Adrenal gland (tissue), 12 donors: ENCODE data around the gene DDX41. TPM values are rescaled to one million over a fixed set of nuclear protein-coding genes. Genes with fewer than 3 reads are reported as not detected.
A peak's percentile ranks its signal among the peaks of the same experiment; 100 is the strongest.

ENCODE experiments used
- DNase-seq, 7 donors: peaks; one replicate each; pipeline ENCODE4 v3.0.0-alpha.2; 2019 to 2020
- H3K27ac ChIP-seq, 5 donors: fragments of 200-600 bp; sonication (generic) in 4 of 5; 1 replicate in 3 of 5; 2 replicates in 2 of 5; pipeline versions ENCODE4 v1.5.1 to v1.8.0; 2016 to 2020; ENCODE audit warnings: mild to moderate bottlenecking in 1 of 5
- H3K27me3 ChIP-seq: fragments of 200-600 bp; 2 replicates; pipeline ENCODE4 v1.8.0; 2021
- H3K36me3 ChIP-seq, 2 donors: fragments of 200-600 bp; replicated peaks in 1 of 2; 1 replicate in 1 of 2; 2 replicates in 1 of 2; pipeline versions ENCODE4 v1.5.1 to v1.8.0; 2018 to 2022
- H3K4me1 ChIP-seq, 2 donors: fragments of 200-600 bp; replicated peaks in 1 of 2; 1 replicate in 1 of 2; 2 replicates in 1 of 2; pipeline versions ENCODE4 v1.5.1 to v1.8.0; 2018 to 2021
- H3K4me3 ChIP-seq, 4 donors: fragments of 200-600 bp; sonication (generic) in 3 of 4; one replicate each; pipeline ENCODE4 v1.5.1; 2016 to 2018
- H3K9me3 ChIP-seq, 3 donors: fragments of 200-600 bp; sonication (generic) in 1 of 3; replicated peaks in 1 of 3; 1 replicate in 2 of 3; 2 replicates in 1 of 3; pipeline versions ENCODE4 v1.5.1 to v1.8.0; 2016 to 2021
- POLR2A ChIP-seq, 2 donors: fragments of 450-650 bp; IDR thresholded peaks; one replicate each; pipeline ENCODE4 v1.6.1; 2017; ENCODE audit warnings: antibody characterized with exemption in 2 of 2, mild to moderate bottlenecking in 2 of 2, moderate library complexity in 1 of 2
- WGBS, 4 donors: extraction: QIAGEN DNeasy Blood & Tissue Kit in 2 of 4; methylation state at CpG; one replicate each; pipeline versions ENCODE4 v1.1.5 to v1.1.7; 2013 to 2017; 5-methylcytosine and 5-hydroxymethylcytosine counted together
- intact Hi-C, 2 donors: fragments of 100-400 bp; cut with DNase I; formaldehyde crosslinking; loops; one replicate each; pipeline versions ENCODE4 v1.14.1 to v1.15.0; 2022 to 2023
- polyA plus RNA-seq, 3 donors: library from polyadenylated mRNA; stranded (reverse); fragments of 200-250 nt in 2 of 3; fragments of 350-450 nt in 1 of 3; fragmentation: Illumina TruSeq in 1 of 3; extraction: RNeasy Lipid Tissue Mini Kit (QIAGEN cat#74804) in 1 of 3; gene quantifications; one replicate each; pipeline ENCODE4 v1.2.3, GENCODE V29; 2013 to 2014
- total RNA-seq, 9 donors: library from RNA; depleted of rRNA in 4 of 9; stranded (reverse); fragments of >200 nt in 4 of 9; fragments of 120-200 nt in 1 of 9; fragmentation: NEBNext Ultra II Directional in 1 of 9; extraction: Animal tissue kit (Norgen Biotek cat#: 25700) in 1 of 9; gene quantifications; one replicate each; pipeline versions ENCODE4 v1.1.0 to v1.2.4, GENCODE V29; 2013 to 2023
- TF ChIP-seq, protein P1 (sequence below), 6 experiments: fragments of 450-650 bp in 4 of 6; fragments of 200-600 bp in 2 of 6; sonication (generic) in 1 of 6; IDR thresholded peaks; 1 replicate in 5 of 6; 2 replicates in 1 of 6; pipeline versions ENCODE4 v1.5.1 to v1.8.0; 2016 to 2021; ENCODE audit warnings: antibody characterized with exemption in 6 of 6, mild to moderate bottlenecking in 2 of 6, moderate library complexity in 1 of 6
- donor health status: healthy with polysubstance abuse.
- donor health status: Bipolar disorder and iron deficiency.
- donor health status: DM: yes; HTN: yes; CAD: no.
- donor health status: DM: no; HTN: no; CAD: no.
- donor health status: DM: no; HTN: no; CAD: no.
- donor health status: DM: yes; HTN: yes; CAD: no.

Gene DDX41
- total and polyA plus RNA-seq, 12 donors, result 47.0 to 180 (median 116) TPM

DNA sequence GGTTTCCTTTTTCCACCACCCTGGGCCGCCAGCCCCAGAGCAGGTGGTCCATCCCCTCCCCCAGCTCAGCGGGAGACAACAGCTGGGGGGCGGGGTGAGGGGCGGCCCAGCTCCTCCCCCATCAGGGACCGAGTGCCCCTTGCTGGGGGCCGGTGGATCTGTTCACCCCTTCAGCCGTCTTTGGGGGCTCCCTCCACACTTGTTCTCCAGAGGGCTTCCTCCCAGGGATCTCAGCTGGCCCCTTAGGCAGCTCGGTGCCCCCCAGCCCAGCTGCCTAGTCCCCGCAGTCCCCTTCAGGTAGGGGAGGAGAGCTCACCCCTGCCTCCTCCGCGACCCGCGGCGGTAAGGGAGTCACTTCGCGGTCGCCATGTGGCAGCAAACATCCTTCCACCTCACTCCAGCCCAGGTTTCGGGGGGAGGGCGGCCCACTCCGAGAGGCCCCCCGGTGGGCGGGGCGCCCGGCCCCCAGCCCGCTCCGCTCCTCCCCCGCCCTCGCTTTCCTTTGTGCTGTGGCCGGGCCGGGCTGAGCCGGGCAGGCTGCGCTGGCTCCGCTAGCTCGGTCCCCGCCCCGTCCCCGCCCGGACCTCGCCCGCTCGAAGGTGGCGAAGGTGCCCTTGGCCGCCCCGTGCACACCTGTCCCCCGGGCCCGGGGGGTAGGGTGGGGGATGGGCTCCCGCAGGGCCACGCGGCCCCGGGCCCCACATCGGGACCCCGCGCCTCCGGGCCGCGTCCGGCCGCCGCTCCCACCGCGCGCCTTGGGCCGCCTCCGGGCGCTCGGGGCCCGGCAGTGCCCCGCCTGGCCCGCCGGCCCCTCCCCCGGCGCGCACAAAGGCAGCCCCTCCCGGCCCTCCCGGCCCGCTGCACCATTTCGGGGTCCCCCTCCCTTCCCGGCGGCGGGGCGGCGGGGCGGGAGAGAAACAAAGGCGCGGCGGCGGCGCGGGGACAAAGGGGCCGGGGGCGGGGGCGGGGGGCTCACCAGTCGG lies 44.0 kb downstream of the DDX41 start:
- TF ChIP-seq POLR2A (IDR thresholded peaks at IDR 0.05), result peak in 1 of 2 donors; percentile 13
- TF ChIP-seq, protein P1, sequence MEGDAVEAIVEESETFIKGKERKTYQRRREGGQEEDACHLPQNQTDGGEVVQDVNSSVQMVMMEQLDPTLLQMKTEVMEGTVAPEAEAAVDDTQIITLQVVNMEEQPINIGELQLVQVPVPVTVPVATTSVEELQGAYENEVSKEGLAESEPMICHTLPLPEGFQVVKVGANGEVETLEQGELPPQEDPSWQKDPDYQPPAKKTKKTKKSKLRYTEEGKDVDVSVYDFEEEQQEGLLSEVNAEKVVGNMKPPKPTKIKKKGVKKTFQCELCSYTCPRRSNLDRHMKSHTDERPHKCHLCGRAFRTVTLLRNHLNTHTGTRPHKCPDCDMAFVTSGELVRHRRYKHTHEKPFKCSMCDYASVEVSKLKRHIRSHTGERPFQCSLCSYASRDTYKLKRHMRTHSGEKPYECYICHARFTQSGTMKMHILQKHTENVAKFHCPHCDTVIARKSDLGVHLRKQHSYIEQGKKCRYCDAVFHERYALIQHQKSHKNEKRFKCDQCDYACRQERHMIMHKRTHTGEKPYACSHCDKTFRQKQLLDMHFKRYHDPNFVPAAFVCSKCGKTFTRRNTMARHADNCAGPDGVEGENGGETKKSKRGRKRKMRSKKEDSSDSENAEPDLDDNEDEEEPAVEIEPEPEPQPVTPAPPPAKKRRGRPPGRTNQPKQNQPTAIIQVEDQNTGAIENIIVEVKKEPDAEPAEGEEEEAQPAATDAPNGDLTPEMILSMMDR (IDR thresholded peaks at IDR 0.05), result no peak
- peak overlapping the region in 2 of 4 donors; percentile 43 to 80 for H3K4me3 ChIP-seq
- peaks cover 10% of the 10 kb centered on the region for H3K27me3 ChIP-seq
- intact Hi-C loops, result no loop called here
- H3K9me3 ChIP-seq, result no peaks in the 10 kb centered on the region
- no peaks in the 10 kb centered on the region for H3K36me3 ChIP-seq
- peaks cover 7 to 12% of the 10 kb centered on the region in 2 donors for H3K4me1 ChIP-seq
- WGBS, 4 donors, result 2 to 8% (median 5%) methylated on average over 4 to 86 of the region's 93 CpGs; no CpG with 5 or more reads in 1 of the 4 donors
- DNase-seq, result no peak
- H3K27ac ChIP-seq, result peak overlapping the region in 2 of 5 donors; percentile 44 to 75

DNA sequence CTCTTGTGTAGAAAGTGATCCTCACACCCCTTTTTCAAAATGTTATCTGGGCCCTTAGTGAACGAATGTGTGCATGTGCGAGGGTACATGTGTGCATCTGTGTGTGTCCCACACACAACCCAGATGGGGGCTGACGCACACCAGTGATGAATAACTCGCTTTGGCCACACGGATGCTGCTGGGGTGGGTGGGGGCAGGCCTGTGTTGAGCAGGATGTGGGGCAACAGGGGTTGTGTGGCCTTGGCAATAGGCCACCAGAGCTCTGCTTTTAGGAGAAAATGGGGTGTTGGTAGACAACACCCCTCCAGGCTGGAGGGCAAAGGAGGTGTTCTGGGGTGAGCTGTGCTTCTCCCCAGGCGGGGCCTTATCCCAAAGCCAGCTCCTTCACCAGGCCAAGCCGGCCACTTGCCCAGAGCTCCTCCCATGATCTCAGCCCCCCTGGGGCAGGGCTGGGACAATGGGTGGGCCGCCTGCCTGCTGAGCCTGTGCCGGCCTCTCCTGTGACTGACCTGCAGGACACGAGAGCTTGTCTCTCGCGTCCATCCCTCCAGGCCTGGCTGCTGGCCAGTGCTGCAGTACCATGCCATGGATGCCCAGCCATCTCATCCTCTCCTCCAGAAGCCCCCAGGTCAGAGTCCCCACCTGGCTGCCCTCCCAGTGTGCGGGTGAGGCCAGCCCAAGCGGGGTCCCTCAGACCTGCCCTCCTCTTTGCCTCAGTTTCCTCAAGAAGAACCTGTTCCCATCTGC lies 45.0 kb downstream of the DDX41 start:
- Histone ChIP-seq H3K36me3 (peaks cover 0 to 6% of the 10 kb centered on the region in 2 donors), H3K27me3 (peaks cover 10% of the 10 kb centered on the region), H3K4me1 (peaks cover 7 to 12% of the 10 kb centered on the region in 2 donors), H3K9me3 (no peaks in the 10 kb centered on the region), H3K4me3 (peak overlapping the region in 1 of 4 donors; percentile 80), H3K27ac (no peak overlapping the region)
- WGBS, 4 donors, result 70 to 85% (median 74%) methylated on average over 3 to 14 of the region's 14 CpGs
- no peak for DNase-seq
- intact Hi-C loops, result no loop called here
- no peak for TF ChIP-seq POLR2A (IDR thresholded peaks at IDR 0.05)
- TF ChIP-seq, protein P1 (IDR thresholded peaks at IDR 0.05), result no peak

DNA sequence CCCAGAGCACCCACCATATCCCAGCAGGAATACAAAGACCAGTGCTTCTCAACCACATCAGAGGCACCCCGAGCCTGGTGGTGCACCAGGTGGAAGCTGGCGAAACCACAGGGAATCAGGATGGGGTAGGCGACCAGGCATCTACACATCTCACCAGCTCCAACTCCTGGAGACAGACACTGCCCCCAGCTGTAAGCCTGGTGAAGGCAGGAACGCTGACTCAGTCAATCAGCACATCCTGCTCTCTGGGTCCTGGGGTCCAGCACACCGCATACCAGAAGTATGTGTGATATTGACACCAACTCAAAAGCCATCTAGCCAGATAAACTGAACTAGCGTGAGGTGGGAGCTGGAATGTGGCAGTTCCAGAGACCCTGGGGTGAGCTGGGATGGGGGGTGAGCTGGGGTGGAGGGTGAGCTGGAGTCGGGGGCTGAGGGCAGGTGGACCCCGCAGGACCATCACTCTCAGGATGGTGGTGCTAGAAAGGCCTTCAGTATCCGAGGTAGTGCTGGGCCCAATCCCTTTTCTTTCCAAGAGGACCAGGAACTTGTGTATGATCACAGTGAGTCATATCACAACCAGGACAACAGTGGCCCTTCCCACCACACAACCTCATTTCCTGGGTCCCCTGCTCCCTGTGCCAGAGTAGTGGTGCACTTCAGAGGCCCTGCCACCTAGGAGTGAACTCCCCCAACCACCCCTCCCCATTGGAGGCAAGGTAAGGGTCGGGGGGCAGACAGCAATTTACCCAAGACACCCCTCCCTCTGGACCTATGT lies 45.8 kb downstream of the DDX41 start:
- H3K4me1 ChIP-seq, result peaks cover 7 to 12% of the 10 kb centered on the region in 2 donors
- H3K4me3 ChIP-seq, result no peak overlapping the region
- no peak for TF ChIP-seq POLR2A (IDR thresholded peaks at IDR 0.05)
- TF ChIP-seq, protein P1 (IDR thresholded peaks at IDR 0.05), result no peak
- no peak for DNase-seq
- H3K27me3 ChIP-seq, result peaks cover 10% of the 10 kb centered on the region
- WGBS, 4 donors, result 81 to 90% (median 85%) methylated on average over 4 to 10 of the region's 10 CpGs
- intact Hi-C loops, result no loop called here
- peaks cover 0 to 14% of the 10 kb centered on the region in 2 donors for H3K36me3 ChIP-seq
- H3K9me3 ChIP-seq, result no peaks in the 10 kb centered on the region
- H3K27ac ChIP-seq, result no peak overlapping the region
